Liver (tissue), 9 donors: ENCODE measurements around the gene MEGF11. TPM values are rescaled to one million over a fixed set of nuclear protein-coding genes. Genes with fewer than 3 reads are reported as not detected.

ENCODE experiments used
- DNase-seq: peaks from one replicate; pipeline ENCODE4 v3.0.0-alpha.2; 2017; ENCODE audit warnings: low spot score
- H3K27ac ChIP-seq, 2 donors: one replicate each; pipeline ENCODE4 v1.7.0; 2013; ENCODE audit warnings: inconsistent platforms in 2 of 2, low read length in 2 of 2, control low read depth in 1 of 2, low read depth in 1 of 2, mild to moderate bottlenecking in 1 of 2
- H3K27me3 ChIP-seq, 4 donors: one replicate each; pipeline versions ENCODE4 v1.6.1 to v1.7.0; 2013; ENCODE audit warnings: low read length in 3 of 4, inconsistent platforms in 1 of 4, mild to moderate bottlenecking in 1 of 4, moderate library complexity in 1 of 4; ENCODE audit not compliant: control insufficient read depth in 4 of 4, insufficient read depth in 4 of 4
- H3K36me3 ChIP-seq, 4 donors: one replicate each; pipeline versions ENCODE4 v1.6.1 to v1.7.0; 2013; ENCODE audit warnings: low read length in 3 of 4, mild to moderate bottlenecking in 3 of 4, low read depth in 1 of 4, moderate library complexity in 1 of 4; ENCODE audit not compliant: control insufficient read depth in 4 of 4, insufficient read depth in 3 of 4
- H3K4me1 ChIP-seq, 4 donors: one replicate each; pipeline versions ENCODE4 v1.6.1 to v1.7.0; 2013; ENCODE audit warnings: low read length in 3 of 4, mild to moderate bottlenecking in 3 of 4, moderate library complexity in 1 of 4; ENCODE audit not compliant: control insufficient read depth in 4 of 4, insufficient read depth in 4 of 4
- H3K4me3 ChIP-seq, 3 donors: one replicate each; pipeline versions ENCODE4 v1.6.1 to v1.7.0; 2013; ENCODE audit warnings: low read length in 3 of 3, control low read depth in 1 of 3, low read depth in 1 of 3, mild to moderate bottlenecking in 1 of 3
- H3K9ac ChIP-seq, 2 donors: one replicate each; pipeline ENCODE4 v1.7.0; 2013; ENCODE audit warnings: low read length in 2 of 2, mild to moderate bottlenecking in 2 of 2, moderate library complexity in 2 of 2, control low read depth in 1 of 2, low read depth in 1 of 2
- H3K9me3 ChIP-seq, 4 donors: one replicate each; pipeline versions ENCODE4 v1.6.1 to v1.7.0; 2013; ENCODE audit warnings: low read length in 3 of 4; ENCODE audit not compliant: control insufficient read depth in 4 of 4
- ATF3 ChIP-seq: IDR thresholded peaks from 2 replicates; pipeline ENCODE4 v1.6.1; 2016; ENCODE audit warnings: antibody characterized with exemption
- CTCF ChIP-seq: fragments of 150-350 bp; IDR thresholded peaks from 2 replicates; pipeline ENCODE4 v1.5.1; 2017; ENCODE audit warnings: improper control_type of control experiment, low read depth, low read length; ENCODE audit not compliant: missing input control
- FOXA1 ChIP-seq: IDR thresholded peaks from 2 replicates; pipeline ENCODE4 v1.6.1; 2016; ENCODE audit warnings: antibody characterized with exemption
- FOXA2 ChIP-seq: IDR thresholded peaks from 2 replicates; pipeline ENCODE4 v1.6.1; 2016; ENCODE audit warnings: antibody characterized with exemption
- HNF4G ChIP-seq: IDR thresholded peaks from 2 replicates; pipeline ENCODE4 v1.6.1; 2016; ENCODE audit warnings: antibody characterized with exemption
- JUND ChIP-seq, 2 donors: IDR thresholded peaks; 2 replicates each; pipeline ENCODE4 v1.6.1; 2016; ENCODE audit warnings: antibody characterized with exemption in 2 of 2
- NR2F2 ChIP-seq: IDR thresholded peaks from 2 replicates; pipeline ENCODE4 v1.6.1; 2016; ENCODE audit warnings: antibody characterized with exemption
- REST ChIP-seq: IDR thresholded peaks from 2 replicates; pipeline ENCODE4 v1.6.1; 2016; ENCODE audit warnings: antibody characterized with exemption, mild to moderate bottlenecking
- SP1 ChIP-seq: IDR thresholded peaks from 2 replicates; pipeline ENCODE4 v1.6.1; 2018; ENCODE audit warnings: antibody characterized with exemption, mild to moderate bottlenecking
- TAF1 ChIP-seq: conservative IDR thresholded peaks from 2 replicates; pipeline ENCODE4 v1.6.1; 2016; ENCODE audit warnings: antibody characterized with exemption, mild to moderate bottlenecking
- ZBTB33 ChIP-seq: IDR thresholded peaks from 2 replicates; pipeline ENCODE4 v1.6.1; 2016; ENCODE audit warnings: antibody characterized with exemption
- WGBS: extraction: QIAGEN DNeasy Blood & Tissue Kit; methylation state at CpG from one replicate; pipeline ENCODE4 v1.1.7; 2013; 5-methylcytosine and 5-hydroxymethylcytosine counted together
- polyA plus RNA-seq, 2 donors: library from polyadenylated mRNA; stranded (reverse) in 1 of 2; unstranded in 1 of 2; fragments of 200-250 nt in 1 of 2; fragments of >200 nt in 1 of 2; fragmentation: Nextera tagmentation in 1 of 2; extraction: Ambion mirVana in 1 of 2; gene quantifications; one replicate each; pipeline versions ENCODE4 v1.2.1 to v1.2.3, GENCODE V29; 2013 to 2015
- total RNA-seq, 2 donors: library from RNA; depleted of rRNA; stranded (reverse); fragments of >200 nt; gene quantifications; one replicate each; pipeline ENCODE4 v1.2.3, GENCODE V29; 2014
- TF ChIP-seq, protein P1 (sequence below): IDR thresholded peaks from 2 replicates; pipeline ENCODE4 v1.6.1; 2016; ENCODE audit warnings: antibody characterized with exemption
- donor health status: healthy.
- donor health status: healthy.
- donor health status: healthy.
- donor health status: healthy.
- donor health status: healthy.

MEGF11 gene
- total and polyA plus RNA-seq, 4 donors = under 0.01 to 0.51 (median 0.03) TPM; not detected in 1

GRCh38 chr15:66069751-66070150 is 183.8 kb downstream of the MEGF11 start:
- no peaks in the 10 kb centered on the region for H3K4me1 ChIP-seq
- no peak for TF ChIP-seq SP1
- TF ChIP-seq, protein P1, sequence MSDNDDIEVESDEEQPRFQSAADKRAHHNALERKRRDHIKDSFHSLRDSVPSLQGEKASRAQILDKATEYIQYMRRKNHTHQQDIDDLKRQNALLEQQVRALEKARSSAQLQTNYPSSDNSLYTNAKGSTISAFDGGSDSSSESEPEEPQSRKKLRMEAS = no peak
- no peak for TF ChIP-seq FOXA2
- no peak for TF ChIP-seq FOXA1
- TF ChIP-seq HNF4G = no peak
- H3K9me3 ChIP-seq = no peaks in the 10 kb centered on the region
- H3K27ac ChIP-seq = no peak overlapping the region
- no peaks in the 10 kb centered on the region for H3K36me3 ChIP-seq
- no peak overlapping the region for H3K4me3 ChIP-seq
- H3K9ac ChIP-seq = no peak overlapping the region
- WGBS = 63% methylated on average over 2 of the region's 2 CpGs
- H3K27me3 ChIP-seq = no peaks in the 10 kb centered on the region
- DNase-seq = no peak

DNA sequence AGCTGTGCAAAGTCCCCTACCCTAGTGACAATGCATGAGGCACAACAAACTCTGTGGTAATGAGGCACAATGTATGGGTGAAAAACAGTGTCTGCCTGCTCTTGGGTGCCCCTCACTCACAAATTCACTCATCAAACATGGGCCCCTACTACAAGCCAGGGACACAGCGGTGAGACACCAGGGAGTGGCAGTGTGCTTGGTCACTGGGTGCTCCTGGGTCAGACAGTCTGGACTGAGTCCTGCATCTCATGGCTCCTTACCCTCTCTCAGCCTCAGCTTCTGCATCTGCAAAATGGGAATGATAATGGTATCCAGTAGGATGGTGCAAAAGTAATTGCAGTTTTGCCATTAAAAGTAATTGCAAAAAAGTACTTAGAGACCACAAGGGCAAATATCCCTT is 184.7 kb downstream of the MEGF11 start:
- DNase-seq = no peak
- H3K27ac ChIP-seq = no peak overlapping the region
- no peaks in the 10 kb centered on the region for H3K27me3 ChIP-seq
- no peak overlapping the region for H3K9ac ChIP-seq
- H3K4me3 ChIP-seq = no peak overlapping the region
- H3K36me3 ChIP-seq = no peaks in the 10 kb centered on the region
- TF ChIP-seq ZBTB33 (no peak), ATF3 (no peak), NR2F2 (no peak), FOXA2 (no peak), HNF4G (no peak), JUND (IDR thresholded peaks at IDR 0.05) (no peak), CTCF (no peak), TAF1 (no peak), REST (no peak)
- TF ChIP-seq, protein P1 = no peak
- no peaks in the 10 kb centered on the region for H3K9me3 ChIP-seq
- H3K4me1 ChIP-seq = no peaks in the 10 kb centered on the region
- WGBS = 98% methylated on average over 1 of the region's 1 CpG
